Fibroblast of mammary gland (primary cell): ENCODE data around the gene PMM2.

Experiments
- DNase-seq: peaks from one replicate; pipeline ENCODE4 v3.0.0-alpha.2; 2010; ENCODE audit warnings: low read depth
- H3K4me3 ChIP-seq: 2 replicates; pipeline ENCODE4 v1.5.1; 2011; ENCODE audit warnings: low read depth, mild to moderate bottlenecking, low read length, moderate library complexity; ENCODE audit not compliant: control insufficient read depth
- TF ChIP-seq, protein P1 (sequence below): conservative IDR thresholded peaks from 2 replicates; pipeline ENCODE4 v1.5.1; 2011; ENCODE audit warnings: low read depth, low read length, inconsistent platforms; ENCODE audit not compliant: control insufficient read depth, insufficient read depth

The PMM2 gene

DNA sequence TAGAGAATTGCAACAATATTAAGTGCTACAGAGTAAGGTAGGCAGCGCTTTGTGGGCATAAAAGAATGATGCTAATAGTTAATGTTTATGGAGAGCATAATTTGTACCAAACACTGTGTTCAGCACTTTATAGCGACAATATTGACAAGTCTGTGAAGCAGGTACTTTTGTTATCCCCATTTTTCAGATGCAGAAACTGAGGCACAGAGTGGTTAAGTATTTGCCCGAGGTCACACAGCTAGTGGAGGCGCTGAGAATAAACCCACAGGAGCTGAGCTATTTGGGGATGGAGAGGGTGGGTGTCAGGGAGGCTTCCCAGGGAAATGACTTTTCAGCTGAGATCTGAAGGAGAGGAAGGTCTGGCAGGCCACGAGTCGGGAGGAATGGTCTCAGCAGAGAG, 39.6 kb upstream of the PMM2 start:
- no peak overlapping the region for H3K4me3 ChIP-seq
- DNase-seq = no peak
- TF ChIP-seq, protein P1, sequence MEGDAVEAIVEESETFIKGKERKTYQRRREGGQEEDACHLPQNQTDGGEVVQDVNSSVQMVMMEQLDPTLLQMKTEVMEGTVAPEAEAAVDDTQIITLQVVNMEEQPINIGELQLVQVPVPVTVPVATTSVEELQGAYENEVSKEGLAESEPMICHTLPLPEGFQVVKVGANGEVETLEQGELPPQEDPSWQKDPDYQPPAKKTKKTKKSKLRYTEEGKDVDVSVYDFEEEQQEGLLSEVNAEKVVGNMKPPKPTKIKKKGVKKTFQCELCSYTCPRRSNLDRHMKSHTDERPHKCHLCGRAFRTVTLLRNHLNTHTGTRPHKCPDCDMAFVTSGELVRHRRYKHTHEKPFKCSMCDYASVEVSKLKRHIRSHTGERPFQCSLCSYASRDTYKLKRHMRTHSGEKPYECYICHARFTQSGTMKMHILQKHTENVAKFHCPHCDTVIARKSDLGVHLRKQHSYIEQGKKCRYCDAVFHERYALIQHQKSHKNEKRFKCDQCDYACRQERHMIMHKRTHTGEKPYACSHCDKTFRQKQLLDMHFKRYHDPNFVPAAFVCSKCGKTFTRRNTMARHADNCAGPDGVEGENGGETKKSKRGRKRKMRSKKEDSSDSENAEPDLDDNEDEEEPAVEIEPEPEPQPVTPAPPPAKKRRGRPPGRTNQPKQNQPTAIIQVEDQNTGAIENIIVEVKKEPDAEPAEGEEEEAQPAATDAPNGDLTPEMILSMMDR = no peak

DNA sequence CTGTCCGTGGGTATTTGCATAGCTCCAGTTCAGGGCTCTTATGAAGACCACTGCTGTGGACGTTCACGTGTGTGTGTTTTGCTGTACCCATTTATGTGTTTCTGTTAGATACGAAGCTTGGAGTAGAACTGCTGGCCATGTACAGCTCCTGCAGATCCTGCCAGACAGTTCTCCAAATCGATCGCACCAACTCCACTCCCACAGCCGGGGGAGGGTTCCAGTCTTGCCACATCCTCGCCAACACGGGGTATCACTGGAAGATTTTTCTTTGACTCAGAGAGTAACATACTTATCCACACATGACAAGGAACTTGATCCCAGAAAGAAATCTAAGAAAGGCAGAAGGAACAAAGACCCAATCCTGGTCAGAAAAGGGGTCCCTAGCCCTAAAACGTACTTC, 37.6 kb upstream of the PMM2 start:
- DNase-seq = no peak
- TF ChIP-seq, protein P1 = no peak
- H3K4me3 ChIP-seq = no peak overlapping the region

DNA sequence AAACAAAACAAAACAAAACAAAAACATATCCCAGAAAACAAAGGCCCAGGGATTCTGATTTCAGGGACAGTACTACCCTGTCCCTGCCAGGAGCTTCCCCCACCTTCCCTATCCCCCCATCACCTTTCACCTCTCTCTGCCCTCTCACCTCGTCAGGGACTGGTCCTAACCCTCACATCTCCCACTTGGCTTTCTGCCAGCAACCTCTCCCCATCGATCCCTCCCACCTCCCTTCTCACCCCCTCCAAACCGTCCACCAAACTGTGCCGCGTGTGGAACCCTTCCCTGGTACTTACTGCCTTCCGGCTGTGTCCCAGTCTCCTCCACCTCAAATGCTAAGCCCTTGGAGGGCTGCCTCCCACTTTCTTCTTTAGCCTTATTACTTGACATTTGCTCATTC, 36.6 kb upstream of the PMM2 start:
- no peak overlapping the region for H3K4me3 ChIP-seq
- no peak for DNase-seq
- TF ChIP-seq, protein P1 = no peak

DNA sequence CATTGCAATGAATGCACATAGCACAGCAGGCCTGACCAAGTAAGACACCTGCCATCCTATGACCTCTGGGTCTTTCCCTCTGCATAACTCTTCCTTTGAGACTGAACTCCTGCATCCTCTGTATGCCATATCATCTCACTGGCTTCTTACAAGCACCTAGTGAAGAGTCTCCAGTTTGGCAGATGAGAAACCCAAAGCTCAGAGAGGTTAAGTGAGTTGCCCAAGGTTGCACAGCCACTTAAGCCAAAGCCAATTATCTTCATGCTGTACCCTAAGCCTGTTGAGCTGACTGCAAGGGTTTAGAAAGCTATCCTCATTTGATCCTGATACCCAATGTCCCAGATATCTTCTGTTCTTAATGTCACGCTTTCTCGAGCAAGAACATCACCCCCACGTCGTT, 35.4 kb upstream of the PMM2 start:
- TF ChIP-seq, protein P1 = no peak
- H3K4me3 ChIP-seq = no peak overlapping the region
- DNase-seq = no peak

DNA sequence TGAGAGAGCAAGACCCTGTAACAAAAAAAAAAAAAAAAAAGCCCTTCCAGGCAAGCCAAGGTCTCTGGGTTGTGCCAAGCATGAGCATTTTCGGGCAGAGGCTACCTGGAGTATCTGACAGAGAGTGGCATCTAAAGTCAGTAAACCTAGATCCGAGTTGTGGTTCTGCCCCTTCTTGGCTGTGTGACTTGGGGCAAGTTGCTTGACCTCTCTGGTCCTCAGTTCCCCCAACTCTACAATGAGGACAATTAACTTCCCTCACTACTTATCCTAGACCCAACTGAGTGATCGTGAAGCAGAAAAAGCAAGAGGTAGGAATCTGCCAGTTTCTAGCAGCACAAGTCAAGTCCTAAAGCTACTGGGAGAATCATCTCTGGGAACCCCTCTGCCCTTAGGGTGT, 34.6 kb upstream of the PMM2 start:
- no peak for DNase-seq
- TF ChIP-seq, protein P1 = no peak

DNA sequence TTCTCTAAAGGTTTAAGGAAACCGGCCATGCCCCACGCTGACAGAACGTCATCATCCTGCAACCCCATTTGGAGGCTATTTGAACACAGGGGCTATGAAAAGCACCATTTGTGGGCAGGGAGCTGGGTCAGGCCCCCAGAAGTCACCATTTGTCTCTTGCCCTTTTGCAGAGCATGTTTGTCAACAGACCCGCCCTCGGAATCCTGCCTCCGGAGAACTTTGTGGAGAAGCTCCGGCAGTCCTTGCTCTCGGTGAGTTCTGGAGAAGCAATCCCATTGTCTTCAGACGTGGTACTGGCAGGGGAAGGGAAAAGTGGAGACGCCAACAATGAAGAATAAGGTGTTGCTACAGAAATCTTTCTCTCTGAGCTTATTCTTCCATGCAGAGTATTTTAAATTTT, 33.7 kb upstream of the PMM2 start:
- TF ChIP-seq, protein P1 = no peak
- H3K4me3 ChIP-seq = no peak overlapping the region
- no peak for DNase-seq

More for the DNA sequence above, 34.6 kb upstream of the PMM2 start:
- no peak overlapping the region for H3K4me3 ChIP-seq
